RPMI7951 (cell line): ENCODE data around the gene GMPPA. TPM values are rescaled to one million over a fixed set of nuclear protein-coding genes. Genes with fewer than 3 reads are reported as not detected.

Source experiments
- total RNA-seq: library from RNA; depleted of rRNA; stranded (reverse); fragments of >200 nt; shearing (Covaris generic); gene quantifications from 2 replicates; pipeline ENCODE4 v1.2.3, GENCODE V29; 2014; rRNA removed

Gene GMPPA
- total RNA-seq, 1 experiment from 2014 or later: 91.9 TPM

Other genes with a start within 250 kb of the GMPPA start
- not detected in 2 replicates for gene TUBA4B, start 245.6 kb upstream of the GMPPA start, total RNA-seq
- gene TUBA4A, start 245.0 kb upstream of the GMPPA start, total RNA-seq: 31.1 and 42.2 TPM in 2 replicates
- gene DNAJB2, start 219.5 kb upstream of the GMPPA start, total RNA-seq: 33.8 and 39.8 TPM in 2 replicates
- 3.2 and 4.4 TPM in 2 replicates for gene PTPRN, start 189.5 kb upstream of the GMPPA start, total RNA-seq
- not detected in 2 replicates for gene RESP18, start 166.1 kb upstream of the GMPPA start, total RNA-seq
- 80.4 and 101 TPM in 2 replicates for gene DNPEP, start 111.0 kb upstream of the GMPPA start, total RNA-seq
- 0.20 and 0.60 TPM in 2 replicates for gene DES, start 80.5 kb upstream of the GMPPA start, total RNA-seq
- 32.7 and 33.3 TPM in 2 replicates for gene SPEG, start 64.0 kb upstream of the GMPPA start, total RNA-seq
- gene ASIC4, start 15.6 kb downstream of the GMPPA start, total RNA-seq: 0.10 TPM in 1 of 2 replicates, not detected in the other
- gene CHPF, start 44.9 kb downstream of the GMPPA start, total RNA-seq: 73.7 and 98.6 TPM in 2 replicates
- gene TMEM198, start 45.1 kb downstream of the GMPPA start, total RNA-seq: 2.3 and 2.6 TPM in 2 replicates
- gene OBSL1, start 72.6 kb downstream of the GMPPA start, total RNA-seq: 41.5 and 42.8 TPM in 2 replicates
- 0.10 and 0.12 TPM in 2 replicates for gene INHA, start 73.4 kb downstream of the GMPPA start, total RNA-seq
- 16.8 and 20.7 TPM in 2 replicates for gene STK11IP, start 99.0 kb downstream of the GMPPA start, total RNA-seq
- 2.8 and 3.0 TPM in 2 replicates for gene SLC4A3, start 128.7 kb downstream of the GMPPA start, total RNA-seq